HG03442 (cell line): Measurements from ENCODE around the gene KPTN.

Experiments used
- ATAC-seq: cut with Tn5 transposase; IDR thresholded peaks from one replicate; pipeline ENCODE4 v1.9.1; 2021; ENCODE audit warnings: mild to moderate bottlenecking, moderate library complexity; ENCODE audit not compliant: unreplicated experiment

KPTN gene

GRCh38 chr19:47509170-47509847 lies 25.3 kb upstream of the KPTN start:
- ATAC-seq = no peak

DNA sequence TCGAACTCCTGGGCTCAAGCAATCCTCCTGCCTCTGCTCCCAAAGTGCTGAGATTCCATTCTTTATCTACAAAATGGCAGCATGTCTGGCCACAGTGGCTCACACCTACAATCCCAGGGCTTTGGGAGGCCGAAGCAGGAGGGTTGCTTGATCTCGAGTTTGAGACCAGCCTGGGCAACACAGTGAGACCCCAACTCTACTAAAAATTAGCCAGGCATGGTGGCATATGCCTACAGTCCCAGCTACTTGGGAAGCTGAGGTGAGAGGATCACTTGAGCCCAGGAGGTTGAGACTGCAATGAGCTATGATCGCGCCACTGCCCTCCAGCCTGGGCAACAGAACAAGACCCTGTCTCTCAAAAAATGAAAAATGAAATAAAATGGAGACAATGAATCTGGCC lies 24.7 kb upstream of the KPTN start:
- no peak for ATAC-seq

DNA sequence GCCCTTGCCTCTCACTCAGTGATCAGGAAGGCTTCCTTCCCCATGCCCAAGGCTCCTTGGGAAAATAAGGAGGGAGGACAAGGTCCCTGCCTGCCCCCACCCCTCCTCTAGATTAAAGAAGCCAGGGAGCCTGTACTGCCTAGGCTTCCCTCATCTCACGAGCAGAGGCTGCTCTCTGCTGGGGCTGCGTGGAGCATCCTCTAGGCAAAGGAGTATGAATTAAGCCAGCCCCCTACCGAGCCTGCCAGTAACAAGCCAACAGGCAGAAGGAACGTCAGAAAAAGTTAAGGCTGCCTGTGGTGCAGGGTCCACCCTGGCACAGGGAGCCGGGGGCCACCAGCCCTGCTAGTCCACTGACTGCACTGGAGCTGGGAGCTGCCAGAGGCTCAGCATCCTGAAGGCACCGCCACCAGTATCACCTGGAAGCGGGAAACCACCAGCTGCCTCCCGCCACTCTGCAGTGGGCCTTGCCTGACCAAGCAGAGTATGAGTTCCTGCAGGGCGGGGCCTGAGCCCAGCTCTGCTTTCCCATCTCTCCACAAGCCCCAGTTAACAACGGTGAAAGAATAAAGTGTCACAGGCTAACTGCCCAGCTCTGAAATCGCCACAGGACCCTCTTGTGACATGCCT lies 24.0 kb upstream of the KPTN start:
- no peak for ATAC-seq

- no peak for ATAC-seq
Measured at GRCh38 chr19:47507012-47507411, 23.0 kb upstream of the KPTN start.

DNA sequence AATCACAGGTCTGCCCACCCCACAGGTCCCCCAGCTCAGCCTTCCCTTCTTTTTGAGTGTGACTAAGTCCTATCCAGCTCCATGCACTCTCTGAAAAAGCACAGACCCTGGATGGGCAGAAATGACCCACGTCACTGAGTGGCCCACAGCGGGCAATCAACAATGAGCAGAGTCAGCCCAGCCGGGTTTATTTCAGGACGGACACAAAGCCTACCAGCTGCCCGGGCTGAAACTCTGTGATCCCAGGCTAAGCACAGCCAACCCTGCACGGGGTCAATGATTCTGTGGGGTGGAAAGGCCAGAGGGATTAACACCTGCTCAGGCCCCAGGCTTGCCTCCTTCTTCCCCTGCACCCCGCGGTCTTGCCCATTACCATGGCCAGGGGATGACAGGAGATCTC lies 22.4 kb upstream of the KPTN start:
- ATAC-seq = no peak

GRCh38 chr19:47505506-47505905 lies 21.5 kb upstream of the KPTN start:
- no peak for ATAC-seq

DNA sequence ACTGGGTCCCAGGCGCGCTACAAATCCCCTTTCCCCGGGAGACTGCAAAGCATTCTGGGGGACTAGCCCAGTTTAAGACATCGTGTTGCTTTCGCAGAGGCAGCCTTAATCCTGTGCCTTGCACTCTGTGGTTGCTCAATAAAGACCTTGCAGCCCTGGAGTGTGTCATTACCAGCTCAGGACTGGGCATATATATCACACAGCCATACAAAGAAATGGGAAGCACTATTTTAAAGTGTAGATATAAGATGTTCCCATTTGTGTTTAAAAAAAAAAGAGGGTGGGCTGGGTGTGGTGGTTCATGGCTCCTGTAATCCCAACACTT lies 19.8 kb upstream of the KPTN start:
- ATAC-seq = no peak

- no peak for ATAC-seq
Measured at GRCh38 chr19:47503130-47503825, 19.3 kb upstream of the KPTN start.

GRCh38 chr19:47499863-47500830 lies 16.1 kb upstream of the KPTN start:
- ATAC-seq = no peak

DNA sequence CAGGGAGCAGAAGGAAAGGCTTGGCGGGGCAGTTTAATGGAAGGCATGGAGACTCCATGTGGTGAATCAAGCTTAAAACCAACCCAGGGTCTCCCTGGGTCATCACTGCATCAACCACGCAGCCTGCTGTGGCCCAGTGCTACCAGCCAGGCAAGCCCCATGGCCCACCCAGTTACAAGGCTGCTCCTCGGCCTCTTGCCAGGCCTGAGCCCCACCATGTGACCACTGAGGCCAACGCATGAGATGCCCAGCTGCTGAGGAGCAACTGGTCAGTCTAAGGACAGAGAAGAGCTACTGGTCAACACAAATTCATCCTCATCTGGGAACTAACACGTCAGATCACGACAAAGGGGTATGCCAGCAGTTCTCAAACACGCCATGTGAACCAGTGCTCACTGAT lies 15.4 kb upstream of the KPTN start:
- ATAC-seq = no peak

GRCh38 chr19:47498561-47498960 lies 14.5 kb upstream of the KPTN start:
- no peak for ATAC-seq

GRCh38 chr19:47497821-47498520 lies 14.0 kb upstream of the KPTN start:
- ATAC-seq = no peak

- no peak for ATAC-seq
Measured at GRCh38 chr19:47497050-47497766, 13.2 kb upstream of the KPTN start.

DNA sequence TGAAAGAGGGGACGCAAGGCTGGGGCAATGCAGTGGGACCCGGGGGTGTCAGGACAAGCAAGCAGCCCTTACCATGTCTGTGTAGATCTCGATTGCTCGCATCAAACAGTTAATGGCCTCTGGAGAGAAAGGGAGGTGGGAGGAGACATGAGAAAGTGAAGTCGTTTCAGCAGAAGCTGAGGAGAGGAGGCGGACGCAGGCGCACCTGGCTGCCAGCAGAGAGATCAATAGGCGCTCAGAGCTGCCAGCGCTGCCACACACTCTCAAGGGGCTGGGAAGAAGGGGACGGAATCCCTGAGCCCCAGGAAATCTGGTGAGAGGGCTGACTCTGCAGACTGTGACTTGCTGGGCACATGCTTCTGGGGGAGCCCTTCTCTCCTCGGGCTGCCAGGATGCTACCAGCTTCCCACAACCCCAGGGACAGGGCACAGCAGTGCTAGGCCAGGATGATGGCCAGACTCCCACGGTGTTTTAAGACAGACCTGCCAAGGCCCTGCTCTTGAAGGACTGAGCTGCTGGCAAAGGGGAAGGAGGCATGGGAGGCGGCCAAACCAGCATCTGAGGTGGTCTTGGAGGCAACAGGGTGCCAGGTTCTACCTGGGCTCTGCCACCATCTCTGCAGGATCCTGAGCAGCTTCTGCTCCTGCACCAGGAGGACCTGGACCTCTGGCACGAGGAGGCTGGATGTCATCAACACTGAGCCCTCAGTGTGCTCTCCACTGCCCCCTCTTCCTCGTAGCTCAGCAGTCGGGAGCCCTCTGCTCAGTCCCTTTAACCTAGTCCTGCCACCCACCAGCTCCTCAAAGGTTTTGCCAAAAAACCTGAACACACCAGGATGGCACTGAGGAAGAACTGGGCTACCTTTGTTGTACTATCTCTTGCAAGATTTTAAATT lies 11.7 kb upstream of the KPTN start:
- no peak for ATAC-seq

- ATAC-seq = no peak
Measured at GRCh38 chr19:47494729-47495128, 10.7 kb upstream of the KPTN start.

GRCh38 chr19:47494211-47494547 lies 10.2 kb upstream of the KPTN start:
- no peak for ATAC-seq

GRCh38 chr19:47493378-47494210 lies 9.6 kb upstream of the KPTN start:
- ATAC-seq = no peak
